ENCODE data around the gene FGF1.

The FGF1 gene

GRCh38 chr5:142685418-142686209, at the start of gene FGF1:
TSS of gene FGF1 (minus strand) at chr5:142686090. CDS start at chr5:142614127, 71,963 bp downstream.
- DNase-seq: no peak

GRCh38 chr5:142727735-142728047, 41.8 kb upstream of the FGF1 start:
- DNase-seq: no peak

- DNase-seq: no peak
Measured at GRCh38 chr5:142726188-142726731, 40.4 kb upstream of the FGF1 start.

GRCh38 chr5:142725231-142726187, 39.6 kb upstream of the FGF1 start:
- no peak for DNase-seq

GRCh38 chr5:142724821-142725220, 38.9 kb upstream of the FGF1 start:
- no peak for DNase-seq

GRCh38 chr5:142722896-142723295, 37.0 kb upstream of the FGF1 start:
- DNase-seq: no peak

- DNase-seq: no peak
Measured at GRCh38 chr5:142722146-142722545, 36.3 kb upstream of the FGF1 start.

- DNase-seq: no peak
Measured at GRCh38 chr5:142720641-142721271, 34.9 kb upstream of the FGF1 start.

GRCh38 chr5:142719836-142720370, 34.0 kb upstream of the FGF1 start:
- DNase-seq: no peak

GRCh38 chr5:142717582-142718215, 31.8 kb upstream of the FGF1 start:
- no peak for DNase-seq

GRCh38 chr5:142716963-142717362, 31.1 kb upstream of the FGF1 start:
- no peak for DNase-seq

GRCh38 chr5:142715291-142715690, 29.4 kb upstream of the FGF1 start:
- no peak for DNase-seq

GRCh38 chr5:142713121-142713706, 27.3 kb upstream of the FGF1 start:
- peak; percentile 77 for DNase-seq

GRCh38 chr5:142703153-142703552, 17.3 kb upstream of the FGF1 start:
- no peak for DNase-seq

- no peak for DNase-seq
Measured at GRCh38 chr5:142701673-142702311, 15.9 kb upstream of the FGF1 start.

- no peak for DNase-seq
Measured at GRCh38 chr5:142700566-142700965, 14.7 kb upstream of the FGF1 start.

- DNase-seq: peak; percentile 59
Measured at GRCh38 chr5:142699184-142699720, 13.4 kb upstream of the FGF1 start.

- no peak for DNase-seq
Measured at GRCh38 chr5:142698447-142699183, 12.7 kb upstream of the FGF1 start.

- DNase-seq: no peak
Measured at GRCh38 chr5:142697356-142698255, 11.7 kb upstream of the FGF1 start.
